ENCODE measurements around the gene YAP1.

- TF ChIP-seq CTCF (IDR thresholded peaks at IDR 0.05) (no peak), POLR2AphosphoS5 (IDR thresholded peaks at IDR 0.05) (no peak), POLR2A (IDR thresholded peaks at IDR 0.05) (no peak)
These were observed 74.2 kb downstream of the YAP1 start for GRCh38 chr11:102184269-102184987.
